Right lobe of liver (tissue), 4 donors: Measurements from ENCODE around the gene NT5DC3.

ENCODE experiments used
- CTCF ChIP-seq, 4 donors: fragments of 200-600 bp in 3 of 4; fragments of 450-650 bp in 1 of 4; IDR thresholded peaks; one replicate each; pipeline versions ENCODE4 v1.5.1 to v1.8.0; 2016 to 2022; ENCODE audit warnings: antibody characterized with exemption in 4 of 4, mild to moderate bottlenecking in 2 of 4
- POLR2A ChIP-seq: fragments of 450-650 bp; IDR thresholded peaks from one replicate; pipeline ENCODE4 v1.6.1; 2017; ENCODE audit warnings: antibody characterized with exemption, mild to moderate bottlenecking
- donor health status: DM: no; HTN: no; CAD: no.
- donor health status: DM: no; HTN: no; CAD: no.
- donor health status: DM: no; HTN: yes; CAD: no.

GRCh38 chr12:103820881-103821489, 20.0 kb downstream of the NT5DC3 start:
- TF ChIP-seq CTCF (IDR thresholded peaks at IDR 0.05) (no peak), POLR2A (no peak)
